ENCODE results near the gene MMP25.

The MMP25 gene

DNA sequence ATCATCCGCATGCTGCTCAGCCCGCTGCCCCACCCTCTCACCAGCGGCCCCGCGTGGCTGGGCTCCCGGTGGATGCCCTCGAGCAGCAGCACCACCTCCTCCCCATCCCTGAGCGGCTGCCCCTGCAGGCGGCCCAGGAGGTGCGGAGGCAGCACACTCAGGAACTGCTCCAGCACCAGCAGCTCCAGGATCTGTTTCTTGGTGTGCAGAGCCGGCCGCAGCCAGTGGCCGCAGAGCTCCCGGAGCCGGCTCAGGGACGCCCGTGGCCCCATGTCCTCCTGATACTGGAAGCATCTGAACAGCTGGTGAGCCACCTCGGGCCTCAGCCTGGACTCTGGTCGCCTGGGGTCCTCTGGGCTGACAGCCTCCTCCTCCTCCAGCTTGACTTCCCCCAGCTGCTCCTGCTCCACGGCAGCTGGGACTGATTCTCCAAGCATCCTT is 46.2 kb downstream of the MMP25 start:
- Mint-ChIP-seq H3K4me1 (peaks cover 27% of the 10 kb centered on the region), H3K27me3 (no peaks in the 10 kb centered on the region), H3K27ac (no peak overlapping the region), H3K36me3 (ENCODE audit: low read depth) (no peaks in the 10 kb centered on the region), H3K9me3 (no peaks in the 10 kb centered on the region), H3K4me3 (no peak overlapping the region)
- DNase-seq (no peak), ATAC-seq (no peak)

DNA sequence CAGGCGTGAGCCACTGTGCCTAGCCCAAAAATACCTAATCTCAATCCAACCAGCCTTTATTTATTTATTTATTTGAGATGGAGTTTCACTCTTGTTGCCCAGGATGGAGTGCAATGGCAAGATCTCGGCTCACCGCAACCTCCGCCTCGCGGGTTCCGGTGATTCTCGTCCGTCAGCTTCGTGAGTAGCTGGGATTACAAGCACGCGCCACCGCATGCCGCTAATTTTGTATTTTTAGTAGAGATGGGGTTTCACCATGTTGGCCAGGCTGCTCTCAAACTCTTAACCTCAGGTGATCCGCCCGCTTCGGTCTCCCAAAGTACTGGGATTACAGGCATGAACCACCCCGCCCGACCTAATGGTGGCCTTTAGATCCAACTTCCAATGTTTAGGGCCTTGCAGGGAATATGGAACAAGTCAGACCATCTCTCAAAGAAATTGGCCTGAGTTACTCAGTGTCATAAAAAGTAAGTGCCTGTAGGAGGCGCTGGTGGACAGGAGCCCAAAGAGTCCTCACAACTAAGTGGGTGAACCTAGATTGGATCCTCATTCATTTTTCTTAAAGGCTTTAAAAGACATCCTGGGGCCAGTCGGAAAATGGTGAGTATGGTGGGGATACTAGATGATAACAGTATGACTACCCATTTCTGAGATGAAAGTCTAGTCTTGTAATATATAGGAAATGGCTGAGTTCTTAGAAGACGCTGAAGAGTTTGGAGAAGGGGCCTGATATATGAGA is 48.1 kb downstream of the MMP25 start:
- Mint-ChIP-seq H3K27ac (peak overlapping the region; percentile 0), H3K4me1 (peaks cover 22% of the 10 kb centered on the region), H3K36me3 (ENCODE audit: low read depth) (no peaks in the 10 kb centered on the region), H3K27me3 (peaks cover 4% of the 10 kb centered on the region), H3K9me3 (no peaks in the 10 kb centered on the region), H3K4me3 (no peak overlapping the region)
- peak; percentile 62 for DNase-seq
- ATAC-seq, result peak; percentile 18

DNA sequence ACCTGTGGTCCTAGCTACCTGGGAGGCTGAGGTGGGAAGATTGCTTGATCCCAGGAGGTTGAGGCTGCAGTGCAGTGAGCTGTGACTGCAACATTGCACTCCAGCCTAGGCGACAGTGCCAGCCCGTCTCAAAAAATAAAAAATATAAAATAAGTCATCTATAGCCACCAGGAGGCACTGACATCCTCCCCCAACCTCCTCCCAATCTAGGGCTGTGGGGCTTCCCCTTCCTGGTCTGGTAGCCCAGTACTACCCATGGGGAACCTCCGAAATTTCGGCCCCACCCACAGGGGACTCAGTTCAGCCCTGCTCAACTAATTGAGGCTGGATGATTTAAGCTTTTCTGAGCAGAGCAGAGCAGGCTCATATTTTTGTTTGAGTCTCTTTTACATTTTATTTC is 49.5 kb downstream of the MMP25 start:
- DNase-seq (peak; percentile 71), ATAC-seq (peak; percentile 87)
- no peak overlapping the region for H3K4me3 Mint-ChIP-seq
- H3K36me3 Mint-ChIP-seq (ENCODE audit: low read depth), result no peaks in the 10 kb centered on the region
- no peaks in the 10 kb centered on the region for H3K9me3 Mint-ChIP-seq
- no peak overlapping the region for H3K27ac Mint-ChIP-seq
- H3K4me1 Mint-ChIP-seq, result peaks cover 28% of the 10 kb centered on the region
- H3K27me3 Mint-ChIP-seq, result peaks cover 4% of the 10 kb centered on the region

DNA sequence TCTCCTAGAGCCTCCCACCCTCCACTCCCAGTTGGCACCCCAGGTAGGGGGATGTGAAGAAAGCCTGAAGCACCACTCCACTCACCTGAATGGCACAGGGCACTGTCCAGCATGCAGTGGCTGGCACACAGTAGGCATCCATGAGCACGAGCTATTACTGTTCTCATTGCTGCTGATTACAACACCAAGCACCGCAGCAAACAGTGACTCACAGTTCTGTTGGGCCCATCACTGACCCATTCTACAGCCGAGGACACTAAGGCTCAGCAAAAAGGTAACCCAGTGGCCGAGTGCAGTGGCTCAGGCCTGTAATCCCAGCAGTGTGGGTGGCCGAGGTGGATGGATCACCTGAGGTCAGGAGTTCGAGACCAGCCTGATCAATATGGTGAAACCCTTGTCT is 50.0 kb downstream of the MMP25 start:
- ATAC-seq (no peak), DNase-seq (no peak)
- Mint-ChIP-seq H3K36me3 (ENCODE audit: low read depth) (no peaks in the 10 kb centered on the region), H3K9me3 (no peaks in the 10 kb centered on the region), H3K4me3 (no peak overlapping the region), H3K27me3 (peaks cover 4% of the 10 kb centered on the region), H3K4me1 (peaks cover 29% of the 10 kb centered on the region), H3K27ac (no peak overlapping the region)

DNA sequence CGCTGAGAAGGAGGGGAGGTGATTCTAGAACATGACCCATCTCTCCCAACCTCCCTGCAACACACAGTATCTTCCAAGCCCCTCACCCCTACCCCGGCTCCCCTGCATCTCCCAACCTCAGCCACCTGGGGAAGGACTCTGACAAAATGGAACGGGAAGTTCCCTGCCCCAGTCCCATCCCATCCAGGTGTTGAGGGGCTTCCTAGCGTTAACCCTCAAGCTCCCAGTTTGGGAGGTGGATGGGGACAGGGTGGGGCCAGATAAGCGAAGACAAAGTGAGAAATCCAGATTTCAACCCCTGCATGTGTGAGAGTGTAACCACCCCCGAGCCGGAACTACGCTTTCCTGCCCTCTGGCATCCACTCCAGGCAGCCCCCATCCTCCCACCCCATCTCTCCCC is 50.9 kb downstream of the MMP25 start:
- Mint-ChIP-seq H3K9me3 (no peaks in the 10 kb centered on the region), H3K4me3 (no peak overlapping the region), H3K27ac (no peak overlapping the region), H3K4me1 (peaks cover 38% of the 10 kb centered on the region), H3K36me3 (ENCODE audit: low read depth) (no peaks in the 10 kb centered on the region), H3K27me3 (peaks cover 4% of the 10 kb centered on the region)
- ATAC-seq (no peak), DNase-seq (no peak)

DNA sequence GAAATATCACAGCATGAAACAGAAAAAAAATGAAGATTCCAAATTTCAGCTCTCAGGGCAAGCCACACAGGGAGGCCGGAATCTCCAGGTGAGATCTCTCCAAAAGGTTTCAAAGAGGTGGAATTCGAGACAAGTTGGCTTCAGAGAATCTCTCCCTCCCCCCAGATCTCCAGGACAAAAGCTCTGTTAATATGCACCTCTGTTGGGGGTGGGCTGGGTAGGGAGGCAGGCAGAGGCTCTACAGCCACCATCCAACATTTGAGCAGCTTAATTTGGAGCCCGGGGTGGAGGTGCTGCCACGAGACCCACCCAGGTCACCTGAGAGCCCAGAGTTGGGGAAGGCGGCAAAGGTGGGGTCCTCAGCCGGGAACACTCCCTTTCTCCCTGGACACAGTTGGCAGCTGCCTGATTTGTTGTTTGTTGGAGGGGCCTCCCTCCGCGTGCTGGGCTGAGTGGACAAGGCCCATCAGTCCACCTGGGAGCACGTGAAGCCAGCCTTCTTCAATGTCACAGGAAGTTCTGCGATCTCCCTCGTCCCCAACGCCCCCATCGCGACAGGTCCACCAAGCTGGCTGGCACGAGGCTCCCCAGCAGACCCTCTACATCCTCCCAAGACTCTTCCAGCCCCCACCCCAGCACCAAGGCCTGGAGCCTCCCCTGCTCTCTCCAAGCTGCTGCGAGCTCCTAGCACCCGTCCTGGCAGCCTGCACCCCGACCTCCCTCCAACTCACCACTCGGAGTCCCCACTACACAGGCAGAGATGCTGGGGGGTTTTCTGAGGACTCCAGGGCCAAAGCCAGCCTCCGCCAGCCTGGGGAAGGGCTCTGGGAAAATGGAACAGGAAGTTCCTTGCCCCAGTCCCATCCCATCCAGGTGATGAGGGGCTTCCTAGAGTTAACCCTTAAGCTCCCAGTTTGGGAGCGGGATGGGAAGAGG is 52.4 kb downstream of the MMP25 start, which contains the start of gene ZSCAN10:
Gene ZSCAN10 (minus strand): TSS at position 836 of the 936 bp plus-strand sequence. CDS start 6,357 bp downstream, outside the sequence.
- peaks cover 4% of the 10 kb centered on the region for H3K27me3 Mint-ChIP-seq
- H3K27ac Mint-ChIP-seq, result peak within 1 kb of the TSS; percentile 82
- H3K36me3 Mint-ChIP-seq (ENCODE audit: low read depth), result no peaks in the 10 kb centered on the region
- peak within 1 kb of the TSS; percentile 71 for H3K4me3 Mint-ChIP-seq
- peaks cover 40% of the 10 kb centered on the region for H3K4me1 Mint-ChIP-seq
- ATAC-seq, result no peak
- no peaks in the 10 kb centered on the region for H3K9me3 Mint-ChIP-seq
- no peak for DNase-seq

DNA sequence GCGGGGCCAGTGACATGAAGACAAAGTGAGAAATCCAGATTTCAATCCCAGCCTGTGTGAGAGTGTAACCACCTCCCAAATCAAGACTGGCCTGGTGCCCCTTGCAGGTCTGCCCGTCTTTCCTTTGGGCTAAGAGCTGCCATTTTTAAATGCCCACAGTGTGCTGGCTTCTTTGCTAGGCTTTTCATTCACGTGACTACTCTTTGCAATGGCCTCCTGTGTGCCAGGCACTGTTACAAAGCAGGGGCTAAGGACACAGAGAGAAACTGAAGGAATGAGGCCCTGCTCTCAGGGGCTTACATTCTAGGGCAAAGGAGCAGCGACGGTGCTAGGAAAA is 53.0 kb downstream of the MMP25 start:
- no peak for ATAC-seq
- Mint-ChIP-seq H3K4me1 (peaks cover 40% of the 10 kb centered on the region), H3K27me3 (peaks cover 4% of the 10 kb centered on the region), H3K4me3 (no peak overlapping the region), H3K36me3 (ENCODE audit: low read depth) (no peaks in the 10 kb centered on the region), H3K27ac (no peak overlapping the region), H3K9me3 (no peaks in the 10 kb centered on the region)
- DNase-seq, result no peak

DNA sequence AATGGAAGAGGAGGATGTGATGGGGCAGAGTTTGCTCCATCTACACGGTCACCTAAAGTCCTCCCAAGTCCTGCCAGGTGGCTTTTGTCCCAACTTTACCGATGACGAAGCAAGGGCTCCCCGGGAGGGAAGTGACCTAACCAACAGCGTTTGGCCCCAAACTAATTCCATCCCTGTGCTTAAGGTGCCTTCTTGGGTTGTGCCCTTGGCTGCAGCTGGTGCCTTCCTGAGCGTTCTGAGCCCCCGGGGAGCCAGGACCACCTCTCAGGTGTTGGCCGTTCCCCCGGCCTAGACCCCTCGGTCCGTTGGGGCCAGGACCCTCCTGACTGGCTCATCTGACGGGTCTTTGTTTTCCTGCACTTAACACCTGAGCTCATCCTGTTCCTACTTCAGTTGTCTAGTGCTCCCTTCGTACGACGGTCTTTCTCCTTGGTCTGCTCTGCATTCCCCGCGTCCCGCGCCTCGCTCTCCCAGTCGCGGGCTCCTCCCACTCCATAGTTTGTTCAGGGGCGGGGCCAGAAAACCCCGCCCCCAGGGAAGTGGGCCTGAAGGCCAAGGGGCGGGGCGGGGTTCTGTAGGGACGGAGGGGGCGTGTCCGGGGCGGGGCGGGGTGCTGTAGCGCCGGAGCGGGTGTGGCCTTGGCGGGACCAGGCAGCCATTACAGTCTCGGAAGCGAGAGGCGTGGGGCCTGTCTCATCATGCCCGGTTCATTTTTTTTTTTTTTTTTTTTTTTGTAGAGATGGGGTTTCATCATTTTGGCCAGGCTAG is 53.6 kb downstream of the MMP25 start:
- DNase-seq (peak; percentile 94), ATAC-seq (peak; percentile 77)
- Mint-ChIP-seq H3K9me3 (no peaks in the 10 kb centered on the region), H3K4me3 (peak overlapping the region; percentile 71), H3K36me3 (ENCODE audit: low read depth) (no peaks in the 10 kb centered on the region), H3K4me1 (peaks cover 35% of the 10 kb centered on the region), H3K27ac (peak overlapping the region; percentile 82), H3K27me3 (peaks cover 4% of the 10 kb centered on the region)

DNA sequence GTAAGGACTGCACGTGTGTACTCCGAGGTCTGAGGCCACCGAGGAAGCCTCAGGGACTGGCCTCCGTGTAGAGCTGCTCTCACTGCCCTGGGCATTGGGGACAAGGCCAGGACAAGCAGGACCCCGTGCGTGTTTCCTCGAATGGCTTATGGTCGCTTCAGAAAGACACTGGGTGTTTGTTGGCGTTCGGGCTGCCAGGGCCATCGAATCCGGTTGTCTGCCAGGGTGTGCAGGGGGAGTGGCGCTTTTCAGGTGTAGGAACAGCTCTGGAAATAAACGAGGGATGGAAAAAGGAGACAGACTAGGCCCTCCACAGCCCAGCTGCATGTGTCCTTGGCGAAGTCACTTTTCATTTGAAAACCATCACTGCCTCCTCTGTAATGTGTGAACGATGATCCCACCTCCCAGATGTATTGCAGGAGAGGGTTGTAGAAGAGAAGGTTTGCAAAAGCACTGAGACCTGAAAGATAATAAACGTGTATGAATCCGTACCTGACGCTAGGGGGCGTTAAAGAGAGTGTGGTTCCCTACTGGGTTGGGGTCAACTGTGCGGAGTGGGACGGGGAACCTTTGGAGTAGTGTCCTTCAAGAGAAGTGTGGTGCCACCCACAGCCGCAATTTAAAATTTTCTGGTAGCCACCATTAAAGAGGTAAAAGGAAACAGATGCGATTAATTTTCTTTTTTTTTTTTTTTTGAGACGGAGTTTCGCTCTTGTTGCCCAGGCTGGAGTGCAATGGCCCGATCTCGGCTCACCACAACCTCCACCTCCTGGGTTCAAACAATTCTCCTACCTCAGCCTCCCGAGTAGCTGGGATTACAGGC is 54.9 kb downstream of the MMP25 start:
- H3K4me3 Mint-ChIP-seq, result peak overlapping the region; percentile 74
- peaks cover 36% of the 10 kb centered on the region for H3K4me1 Mint-ChIP-seq
- H3K9me3 Mint-ChIP-seq, result no peaks in the 10 kb centered on the region
- H3K27ac Mint-ChIP-seq, result peak overlapping the region; percentile 77
- H3K27me3 Mint-ChIP-seq, result peaks cover 4% of the 10 kb centered on the region
- DNase-seq, result peak; percentile 57
- no peak for ATAC-seq
- H3K36me3 Mint-ChIP-seq (ENCODE audit: low read depth), result no peaks in the 10 kb centered on the region

DNA sequence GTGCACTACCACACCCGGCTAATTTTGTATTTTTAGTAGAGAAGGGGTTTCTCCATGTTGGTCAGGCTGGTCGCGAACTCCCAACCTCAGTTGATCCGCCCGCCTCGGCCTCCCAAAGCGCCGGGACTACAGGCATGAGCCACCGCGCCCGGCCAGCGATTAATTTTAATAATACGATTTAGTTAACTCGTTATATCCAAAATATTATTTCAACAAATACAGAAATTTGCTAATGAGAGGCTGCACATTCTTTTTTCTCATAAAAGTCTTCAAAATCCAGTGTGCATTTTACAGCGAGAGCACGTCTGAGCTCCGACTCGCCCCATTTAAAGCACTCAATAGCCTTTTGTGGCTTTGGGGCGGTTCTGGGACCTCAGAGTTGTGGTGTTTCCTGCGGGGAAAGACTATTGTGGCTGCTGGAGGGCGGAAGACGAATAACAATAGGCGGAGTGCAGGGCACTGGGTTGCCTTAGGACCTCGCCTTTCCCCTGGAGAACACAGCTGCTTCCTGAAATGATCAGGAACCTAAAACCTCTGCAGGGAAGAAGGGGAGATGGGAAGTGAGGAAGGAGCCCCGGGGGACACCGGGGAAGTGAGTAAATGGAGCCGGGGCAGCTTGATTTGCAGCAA is 55.6 kb downstream of the MMP25 start:
- ATAC-seq (no peak), DNase-seq (peak; percentile 33)
- Mint-ChIP-seq H3K4me3 (peak overlapping the region; percentile 74), H3K27me3 (peaks cover 4% of the 10 kb centered on the region), H3K27ac (no peak overlapping the region), H3K36me3 (ENCODE audit: low read depth) (no peaks in the 10 kb centered on the region), H3K4me1 (peaks cover 38% of the 10 kb centered on the region), H3K9me3 (no peaks in the 10 kb centered on the region)

DNA sequence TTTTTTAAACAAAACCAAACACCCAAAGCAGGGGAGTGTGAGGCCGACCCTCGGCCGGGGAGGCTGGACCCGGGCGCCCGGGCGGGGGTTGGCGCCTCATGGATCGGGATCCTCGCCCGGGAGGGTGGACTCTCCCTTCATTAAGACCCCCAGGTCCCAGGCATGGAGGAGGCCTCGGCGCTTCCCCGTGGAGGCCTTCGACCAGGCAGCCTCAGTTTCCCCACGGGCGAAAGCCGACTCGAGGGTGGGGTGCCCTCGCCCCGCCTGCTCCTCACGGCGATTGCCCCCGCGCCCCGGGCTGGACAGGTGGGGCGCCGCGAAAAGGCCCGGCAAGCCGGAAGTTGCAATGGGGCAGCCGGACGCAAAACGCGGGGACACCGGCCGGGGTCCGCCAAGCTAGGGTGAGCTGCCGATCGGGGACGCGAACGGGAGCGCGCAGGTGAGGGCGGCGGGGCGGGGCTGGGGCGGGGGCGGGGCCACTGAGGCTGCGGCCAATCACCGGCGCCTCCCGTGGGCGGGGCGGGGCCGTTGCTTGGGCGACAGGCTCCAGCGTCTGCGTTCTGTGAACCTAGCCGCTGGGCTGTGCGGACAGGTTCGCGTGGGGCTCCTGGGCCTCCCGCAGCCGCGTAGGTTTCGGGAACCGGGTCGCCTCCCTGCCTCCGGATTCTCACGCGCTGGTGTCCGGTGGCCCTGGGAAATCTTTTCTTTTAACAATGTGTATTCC is 60.0 kb downstream of the MMP25 start:
- peak overlapping the region; percentile 82 for H3K4me3 Mint-ChIP-seq
- DNase-seq, result peak; percentile 94
- H3K27me3 Mint-ChIP-seq, result peaks cover 2% of the 10 kb centered on the region
- peak overlapping the region; percentile 86 for H3K27ac Mint-ChIP-seq
- H3K36me3 Mint-ChIP-seq (ENCODE audit: low read depth), result no peaks in the 10 kb centered on the region
- ATAC-seq, result peak; percentile 92
- peaks cover 30% of the 10 kb centered on the region for H3K4me1 Mint-ChIP-seq
- H3K9me3 Mint-ChIP-seq, result no peaks in the 10 kb centered on the region
